ENCODE data around the gene IRF7.
A peak's percentile ranks its signal among the peaks of the same experiment; 100 is the strongest.
"Not testable (repeated sequence)": the region's sequence is repeated elsewhere in the genome, so short reads cannot be mapped to it uniquely, and the experiment has no call there.

IRF7 gene

DNA sequence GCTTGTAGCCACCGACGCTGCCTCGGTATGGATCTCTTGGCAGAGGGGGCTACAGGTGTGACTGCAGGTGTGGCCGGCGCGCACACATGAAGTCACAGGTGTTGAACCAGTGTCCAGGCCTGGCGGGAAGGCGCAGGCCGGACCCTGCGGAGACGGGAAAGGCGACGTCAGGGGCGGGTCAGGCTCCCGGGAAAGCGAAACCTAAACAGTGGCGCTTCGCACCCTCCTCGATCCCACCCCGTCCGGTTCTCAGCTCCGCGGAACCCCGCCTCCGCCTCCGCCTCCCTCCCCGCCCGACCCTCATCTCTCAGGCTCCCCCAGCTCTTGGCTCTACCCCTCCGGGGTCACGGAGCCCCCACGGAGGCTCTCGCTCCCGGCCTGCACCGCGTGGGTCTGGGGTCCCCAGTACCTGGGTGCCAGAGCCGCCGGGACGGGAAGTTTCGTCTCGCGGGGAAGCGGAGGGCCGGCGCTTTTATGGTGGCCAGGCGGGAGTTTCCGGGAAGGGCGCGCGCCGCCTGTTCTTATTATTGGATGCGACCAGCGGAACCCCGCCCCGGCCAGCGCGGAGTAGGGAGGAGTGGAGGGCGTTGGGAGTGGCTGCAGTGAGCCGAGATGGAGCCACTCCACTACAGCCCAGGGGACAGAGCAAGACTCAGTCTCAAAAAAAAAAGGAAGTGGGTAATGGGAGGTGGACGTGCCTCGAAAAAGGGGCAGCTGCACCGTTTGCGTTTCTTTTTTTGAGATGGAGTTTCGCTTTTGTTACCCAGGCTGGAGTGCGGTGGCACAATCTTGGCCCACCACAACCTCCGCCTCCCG lies at the start of gene IRF7:
Gene IRF7 (minus strand): TSS at position 447 of the 816 bp plus-strand sequence. CDS start 586 bp downstream, outside the sequence.
- peak; percentile 76 to 96 (median 82) for DNase-seq

DNA sequence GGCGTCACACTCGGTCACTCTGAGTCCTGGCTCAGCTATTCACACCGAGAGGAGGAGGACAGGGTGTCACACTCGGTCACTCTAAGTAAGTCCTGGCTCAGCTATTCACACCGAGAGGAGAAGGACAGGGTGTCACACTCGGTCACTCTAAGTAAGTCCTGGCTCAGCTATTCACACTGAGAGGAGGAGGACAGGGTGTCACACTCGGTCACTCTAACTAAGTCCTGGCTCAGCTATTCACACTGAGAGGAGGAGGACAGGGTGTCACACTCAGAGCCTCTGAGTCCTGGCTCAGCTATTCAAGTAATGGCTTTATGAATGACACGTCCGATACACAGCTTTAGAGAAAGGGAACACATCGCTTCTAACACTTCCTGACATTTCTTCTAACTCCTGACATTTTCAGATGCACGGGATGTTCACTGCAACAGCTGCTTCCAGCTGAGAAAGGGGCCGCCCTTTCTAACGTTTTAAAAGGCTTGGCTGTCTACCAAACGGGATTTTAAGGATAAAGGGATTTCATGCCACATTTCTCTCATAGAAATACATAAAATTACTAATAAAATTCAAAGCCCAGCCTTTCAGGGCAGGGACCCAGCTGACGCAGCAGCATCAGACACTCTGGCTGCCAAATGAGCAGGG lies 49.4 kb upstream of the IRF7 start:
- DNase-seq: no peak

DNA sequence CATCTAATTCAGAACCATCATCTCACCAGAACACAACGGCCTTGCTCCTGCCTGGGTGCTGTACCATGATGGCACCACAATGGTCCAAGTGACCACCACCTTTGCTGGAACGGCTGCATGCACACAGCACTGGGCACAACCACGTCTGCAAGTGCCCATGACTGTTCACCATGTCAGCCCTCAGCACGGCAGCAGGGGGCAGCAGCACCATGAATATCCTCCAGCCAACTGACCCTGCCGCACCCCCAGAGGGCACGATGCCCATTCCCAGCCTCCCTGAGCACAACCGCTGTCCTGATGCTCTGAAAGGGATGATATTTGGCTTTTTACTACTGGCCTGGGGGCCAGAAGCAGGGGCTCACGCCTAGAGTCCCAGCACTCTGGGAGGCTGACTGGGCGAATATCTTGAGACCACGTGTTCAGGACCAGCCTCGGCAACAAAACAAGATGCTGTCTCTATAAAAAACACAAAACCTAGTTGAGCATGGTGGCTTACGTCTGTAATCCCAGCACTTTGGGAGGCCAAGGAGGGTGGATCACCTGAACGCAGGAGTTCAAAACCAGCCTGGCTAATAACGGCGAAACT lies 47.0 kb upstream of the IRF7 start:
- peak; percentile 10 to 37 (median 10) for DNase-seq

DNA sequence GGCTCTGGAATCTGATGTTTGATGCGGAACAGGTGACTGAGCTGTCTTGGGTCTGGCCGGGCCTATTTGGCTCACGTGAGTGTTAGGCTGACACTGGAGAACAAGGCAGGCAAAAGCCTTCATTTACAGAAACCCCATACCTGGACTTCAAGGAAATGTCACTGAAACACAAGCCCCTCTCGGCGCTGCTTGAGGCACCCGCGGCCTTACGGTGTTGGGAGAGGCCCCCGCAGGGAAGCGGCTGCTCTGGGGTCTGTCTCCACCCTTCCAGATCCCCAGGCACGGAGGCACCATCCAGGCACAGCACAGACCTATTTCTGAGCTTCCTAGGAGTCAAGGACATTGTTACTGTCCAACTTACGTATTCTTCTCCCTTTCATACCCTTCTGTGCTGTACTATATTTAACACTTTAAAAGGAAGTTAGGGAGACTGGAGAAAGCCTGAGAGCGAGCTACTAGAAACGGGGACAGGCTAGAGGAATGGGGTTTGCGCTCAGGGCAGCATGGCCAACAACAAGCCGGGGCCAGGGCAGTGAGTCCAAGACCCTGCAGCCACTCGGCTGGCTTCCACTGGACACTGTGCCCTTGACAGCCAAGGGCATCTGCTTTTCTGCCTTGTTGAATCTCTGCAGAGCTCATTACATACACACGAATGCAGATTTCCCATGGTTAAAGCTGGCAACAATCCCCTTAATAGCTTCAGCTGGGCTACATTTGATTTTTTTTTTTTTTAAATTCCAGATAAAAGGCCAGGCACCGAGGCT lies 45.1 kb upstream of the IRF7 start:
- no peak for DNase-seq

DNA sequence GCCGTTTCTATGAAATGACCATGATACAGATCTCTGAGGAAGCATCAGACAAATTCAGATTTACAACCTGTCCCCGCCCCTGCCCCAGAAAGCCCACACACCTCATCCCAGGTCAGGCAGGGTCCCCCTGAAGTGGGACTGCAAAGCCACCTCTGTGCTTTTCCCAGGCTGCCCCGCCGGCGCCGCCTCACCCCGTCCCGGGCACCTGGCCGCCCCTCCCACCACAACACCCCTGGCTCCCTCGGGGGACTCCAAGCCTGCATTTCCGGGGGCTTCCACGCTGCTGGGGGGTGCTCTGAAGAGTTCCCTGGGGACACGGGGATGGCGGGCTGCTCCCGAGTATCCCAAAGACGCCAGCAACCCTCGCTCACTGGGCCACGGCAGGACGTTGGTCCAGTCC lies 44.5 kb upstream of the IRF7 start:
- DNase-seq: no peak

DNA sequence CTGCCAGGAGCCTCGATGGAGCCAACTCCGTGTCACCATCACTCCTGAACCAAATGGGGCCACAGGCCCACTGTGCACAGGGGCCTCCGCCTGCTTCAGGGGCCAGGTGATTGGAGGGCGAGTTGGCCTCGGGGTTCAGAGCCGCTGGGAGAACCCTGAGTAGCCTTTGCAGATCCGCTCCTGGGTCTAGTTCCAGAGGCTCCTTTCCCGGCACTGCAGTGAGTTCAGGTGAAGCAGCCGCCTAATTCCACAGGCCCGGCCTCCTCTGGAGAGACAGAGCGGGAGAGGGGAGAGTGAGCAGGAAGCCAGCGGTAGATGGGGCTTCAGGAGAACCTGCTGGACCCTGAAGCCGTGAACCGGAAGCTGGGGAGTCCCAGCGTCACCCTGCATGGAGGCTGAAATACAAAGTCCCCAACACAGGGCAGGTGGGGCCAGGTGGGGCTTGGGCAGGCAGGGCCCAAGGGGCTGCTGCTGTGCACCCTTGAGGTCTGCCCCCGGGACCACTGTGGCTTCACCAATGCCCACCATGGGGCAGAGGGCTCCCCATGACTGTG lies 43.9 kb upstream of the IRF7 start:
- no peak for DNase-seq

DNA sequence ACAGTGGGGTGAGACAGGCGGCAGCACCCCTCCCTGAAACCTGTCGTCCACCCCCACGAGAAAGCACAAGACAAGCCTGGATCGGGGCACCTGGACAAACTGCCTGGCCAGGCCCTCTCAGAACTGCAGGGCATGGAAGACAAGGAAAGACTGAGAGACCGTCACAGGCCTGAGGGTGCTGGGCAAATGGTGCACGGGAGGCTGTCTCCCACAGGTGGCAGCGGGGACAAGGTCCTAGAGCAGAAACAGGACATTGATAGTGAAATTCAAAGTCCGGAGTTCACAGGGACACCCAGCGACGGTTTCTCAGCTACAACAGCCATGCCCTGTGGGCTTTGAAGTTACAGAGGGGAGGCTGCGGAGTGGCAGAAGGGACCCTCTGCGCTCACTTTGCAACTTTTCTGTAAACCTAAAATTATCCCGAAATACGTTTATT lies 42.0 kb upstream of the IRF7 start:
- DNase-seq: no peak

DNA sequence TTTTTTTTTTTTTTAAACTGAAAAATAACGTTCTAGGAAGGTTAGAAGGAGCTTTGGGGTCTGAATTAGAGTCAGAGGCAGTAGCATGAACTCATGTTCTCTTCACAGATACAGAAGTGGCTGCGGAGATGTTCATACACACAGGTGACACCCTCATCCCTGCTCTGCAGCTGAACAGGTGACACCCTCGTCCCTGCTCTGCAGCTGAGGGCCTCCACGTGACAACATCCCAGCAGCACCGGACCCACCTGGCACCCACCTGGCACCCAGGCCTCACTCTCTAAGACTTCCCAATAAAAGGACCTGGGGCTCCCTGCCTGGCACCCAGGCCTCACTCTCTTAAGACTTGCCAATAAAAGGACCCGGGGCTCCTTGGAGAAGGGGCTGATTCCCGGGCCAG lies 41.1 kb upstream of the IRF7 start:
- no peak for DNase-seq

DNA sequence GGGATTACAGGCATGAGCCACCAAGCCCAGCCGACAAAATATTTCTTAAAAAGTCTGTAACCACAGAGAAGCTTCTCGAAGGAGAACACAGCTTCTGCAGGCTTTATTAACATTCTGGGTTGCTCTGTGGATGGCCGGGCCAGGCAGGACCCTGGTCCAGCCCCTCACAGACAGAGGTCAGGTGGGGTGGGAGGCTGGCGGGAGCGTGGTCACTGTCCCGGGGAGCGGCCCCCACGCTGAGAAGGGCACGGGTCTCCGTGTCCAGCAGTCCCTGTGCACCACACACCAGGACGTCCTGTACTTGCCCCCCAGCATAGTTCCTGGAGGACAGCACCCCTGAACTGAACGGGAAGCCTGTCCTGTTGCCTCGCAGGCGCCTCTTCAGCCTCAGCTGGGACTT lies 40.7 kb upstream of the IRF7 start:
- no peak for DNase-seq

DNA sequence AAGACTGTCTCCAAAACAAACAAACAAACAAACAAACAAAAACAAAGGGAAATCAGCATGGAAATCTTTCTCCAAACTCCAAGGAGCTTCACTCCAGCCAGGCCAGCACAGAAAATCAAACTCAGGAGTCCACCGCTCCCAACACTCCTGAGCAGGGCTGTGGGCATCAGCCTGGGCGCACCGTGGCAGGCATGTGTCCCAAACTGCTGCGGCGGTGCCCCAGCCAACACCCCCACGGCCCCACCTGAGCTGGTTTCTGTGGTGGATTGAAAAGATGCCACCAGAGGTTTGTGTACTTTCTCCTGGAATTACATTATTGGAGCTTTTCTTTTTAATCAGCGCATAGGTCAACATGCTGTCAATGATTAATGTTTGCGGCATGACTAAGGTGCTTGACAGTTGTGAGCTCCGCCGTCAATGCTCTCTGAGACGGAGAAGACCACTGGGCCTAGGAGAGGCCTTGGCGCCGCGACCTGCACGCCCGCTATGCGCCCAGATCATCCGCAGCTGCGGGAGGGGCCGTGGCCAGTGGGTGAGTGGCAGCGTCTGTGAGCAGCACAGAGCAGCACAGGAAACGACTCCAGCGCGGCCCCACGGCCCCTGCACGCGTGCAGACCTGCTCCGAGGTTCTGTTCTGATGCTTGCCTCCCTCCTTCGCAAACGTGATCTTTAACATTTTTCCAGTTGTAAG lies 39.4 kb upstream of the IRF7 start:
- no peak for DNase-seq

DNA sequence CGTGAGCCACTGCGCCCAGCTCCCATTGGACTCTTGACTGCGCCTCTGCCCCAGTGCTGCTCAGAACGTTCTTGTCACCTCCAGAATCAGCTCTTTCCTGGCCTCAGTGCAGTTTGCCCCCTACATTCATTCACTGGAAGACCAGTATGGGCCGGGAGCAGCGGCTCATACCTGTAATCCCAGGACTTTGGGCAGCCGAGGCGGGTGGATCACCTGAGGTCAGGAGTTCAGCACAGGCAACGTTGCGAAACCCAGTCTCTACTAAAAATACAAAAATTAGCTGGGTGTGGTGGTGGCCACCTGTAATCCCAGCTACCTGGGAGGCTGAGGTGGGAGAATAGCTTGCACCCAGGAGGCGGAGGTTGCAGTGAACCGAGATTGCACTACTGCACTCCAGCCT lies 38.7 kb upstream of the IRF7 start:
- DNase-seq: not testable (repeated sequence)

DNA sequence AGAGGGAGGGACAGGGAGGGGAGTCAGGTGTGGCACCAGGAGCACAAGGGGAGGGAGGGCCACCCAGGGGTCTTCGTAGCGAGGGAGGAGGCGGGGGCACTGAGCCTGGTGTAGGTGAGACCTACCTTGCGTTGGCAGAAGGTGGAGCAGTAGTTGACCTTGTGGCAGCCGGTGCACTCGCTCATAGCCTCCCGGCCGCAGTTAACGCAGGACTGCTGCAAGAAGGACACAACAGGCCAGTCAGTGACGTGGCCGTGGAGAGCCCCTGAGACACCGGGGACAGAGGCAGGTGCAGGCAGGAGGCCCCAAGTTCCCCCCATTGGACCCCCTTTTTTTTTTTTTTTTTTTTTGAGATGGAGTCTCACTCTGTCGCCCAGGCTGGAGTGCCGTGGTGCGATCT lies 38.1 kb upstream of the IRF7 start:
- DNase-seq: no peak

DNA sequence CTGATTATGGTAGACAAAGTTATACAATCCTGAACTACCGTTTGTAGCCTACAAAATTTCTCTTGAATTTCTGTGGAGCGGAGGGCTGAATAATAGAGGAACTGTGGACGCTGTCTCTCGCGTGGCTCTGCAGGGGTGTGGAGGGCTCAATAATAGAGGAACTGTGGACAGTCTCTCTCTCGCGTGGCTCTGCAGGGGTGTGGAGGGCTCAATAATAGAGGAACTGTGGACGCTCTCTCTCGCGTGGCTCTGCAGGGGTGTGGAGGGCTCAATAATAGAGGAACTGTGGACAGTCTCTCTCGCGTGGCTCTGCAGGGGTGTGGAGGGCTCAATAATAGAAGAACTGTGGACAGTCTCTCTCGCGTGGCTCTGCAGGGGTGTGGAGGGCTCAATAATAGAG lies 37.4 kb upstream of the IRF7 start:
- DNase-seq: not testable (repeated sequence)

DNA sequence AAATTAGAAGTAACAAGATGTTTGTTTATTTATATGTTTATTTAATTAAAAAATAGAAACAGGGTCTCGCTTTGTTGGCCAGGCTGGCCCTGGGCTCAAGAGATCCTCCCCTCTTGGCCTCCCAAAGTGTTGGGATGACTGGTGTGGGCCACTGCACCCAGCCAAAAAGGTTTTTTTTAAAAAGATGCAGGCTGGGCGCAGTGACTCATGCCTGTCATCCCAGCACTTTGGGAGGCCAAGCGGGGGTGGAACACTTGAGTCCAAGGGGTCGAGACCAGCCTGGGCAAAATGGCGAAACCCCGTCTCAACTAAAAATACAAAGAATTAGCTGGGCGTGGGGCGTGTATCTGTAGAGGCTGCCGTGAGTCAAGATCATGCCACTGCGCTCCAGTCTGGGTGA lies 34.7 kb upstream of the IRF7 start:
- DNase-seq: no peak

DNA sequence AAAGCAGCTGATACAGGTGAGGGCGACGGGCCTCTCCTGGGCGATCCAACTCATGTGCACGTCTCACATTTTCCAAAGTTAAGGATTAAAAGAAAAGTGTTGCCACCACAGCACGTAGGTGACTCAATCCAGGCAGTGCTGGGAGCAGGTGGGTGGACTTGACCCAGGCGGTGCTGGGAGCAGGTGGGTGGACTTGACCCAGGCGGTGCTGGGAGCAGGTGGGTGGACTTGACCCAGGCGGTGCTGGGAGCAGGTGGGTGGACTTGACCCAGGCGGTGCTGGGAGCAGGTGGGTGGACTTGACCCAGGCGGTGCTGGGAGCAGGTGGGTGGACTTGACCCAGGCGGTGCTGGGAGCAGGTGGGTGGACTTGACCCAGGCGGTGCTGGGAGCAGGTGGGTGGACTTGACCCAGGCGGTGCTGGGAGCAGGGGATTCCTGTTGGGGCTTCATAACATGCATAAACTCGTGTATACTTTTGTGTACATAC lies 32.0 kb upstream of the IRF7 start:
- not testable (repeated sequence) for DNase-seq

DNA sequence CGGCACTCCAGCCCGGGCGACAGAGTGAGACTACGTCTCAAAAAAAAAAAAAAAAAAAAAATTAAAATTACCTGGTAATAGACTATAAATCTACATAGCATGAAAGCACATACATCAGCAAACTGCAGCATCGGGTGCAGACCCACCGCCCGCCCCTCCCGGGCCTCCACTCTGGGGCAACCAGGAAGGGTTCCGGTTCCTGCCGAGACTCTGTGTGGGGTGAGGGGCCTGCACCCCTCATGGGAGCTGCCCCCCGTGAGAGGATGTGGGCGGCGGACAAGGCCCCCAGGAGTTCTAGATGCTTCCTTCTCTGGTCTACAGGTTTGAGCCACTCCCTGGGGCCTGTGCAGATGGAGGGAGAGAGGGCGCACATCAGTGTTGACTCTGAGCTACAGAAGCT lies 30.5 kb upstream of the IRF7 start:
- DNase-seq: no peak

DNA sequence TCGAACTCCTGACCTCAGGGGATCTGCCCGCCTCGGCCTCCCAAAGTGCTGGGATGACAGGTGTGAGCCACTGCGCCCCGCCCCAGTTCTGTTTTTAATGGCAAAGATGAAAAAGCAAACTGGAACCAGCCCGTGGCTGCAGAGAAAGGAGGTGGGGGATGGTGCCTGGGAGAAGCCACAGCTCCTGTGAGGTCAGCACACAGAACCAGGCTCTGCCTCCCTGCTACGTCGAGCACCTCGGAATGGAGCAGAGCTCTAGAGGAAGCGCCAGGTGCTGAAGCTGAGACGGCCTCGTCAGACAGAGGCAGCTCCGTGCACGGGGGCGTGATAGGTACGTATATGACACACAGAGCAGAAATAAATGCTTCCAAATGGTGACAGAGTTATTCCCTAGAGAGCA lies 29.8 kb upstream of the IRF7 start:
- peak in 1 of 3 experiments; percentile 19 for DNase-seq

DNA sequence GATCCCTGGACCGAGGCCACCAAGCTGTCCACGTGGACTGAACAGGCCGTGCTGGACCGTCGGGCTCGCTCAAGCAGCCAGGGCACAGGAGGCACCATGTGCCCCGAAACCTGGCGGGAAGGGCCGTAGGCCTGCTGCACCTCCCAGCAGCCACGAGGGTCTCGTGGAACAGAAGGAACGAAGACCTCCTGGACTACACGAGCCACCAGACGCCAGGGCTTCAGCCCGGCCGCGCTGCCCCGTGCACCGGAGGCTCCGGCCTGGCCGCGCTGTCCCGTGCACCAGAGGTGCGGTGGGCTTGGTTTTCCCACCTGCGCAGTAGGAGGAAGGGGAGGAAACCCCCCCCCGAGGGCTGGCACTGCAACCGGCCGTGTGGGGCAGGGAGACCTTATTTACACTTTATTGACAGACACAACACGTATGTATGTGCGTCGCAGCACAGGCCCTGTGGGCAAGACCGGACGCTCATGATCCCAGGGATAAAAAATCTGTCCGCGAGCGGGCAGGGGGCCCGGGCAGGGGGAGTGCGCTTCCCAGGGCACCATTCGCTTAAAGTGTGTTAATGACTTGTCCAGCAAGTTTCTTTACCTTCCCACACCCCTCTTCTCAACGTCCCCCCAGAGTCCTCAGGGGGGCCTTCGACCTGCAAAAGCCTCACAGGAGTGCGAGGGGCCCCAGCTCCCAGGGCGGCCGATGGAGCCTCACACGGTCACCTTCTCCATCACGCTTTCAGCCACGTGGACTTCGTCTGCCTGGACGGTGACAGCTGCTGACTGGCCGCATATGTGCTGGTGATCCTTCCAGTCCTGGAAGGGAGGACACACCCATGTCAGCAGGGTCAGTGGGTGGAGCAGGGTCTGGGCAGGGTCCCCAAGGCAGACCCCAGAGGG lies 28.3 kb upstream of the IRF7 start:
- DNase-seq: no peak

DNA sequence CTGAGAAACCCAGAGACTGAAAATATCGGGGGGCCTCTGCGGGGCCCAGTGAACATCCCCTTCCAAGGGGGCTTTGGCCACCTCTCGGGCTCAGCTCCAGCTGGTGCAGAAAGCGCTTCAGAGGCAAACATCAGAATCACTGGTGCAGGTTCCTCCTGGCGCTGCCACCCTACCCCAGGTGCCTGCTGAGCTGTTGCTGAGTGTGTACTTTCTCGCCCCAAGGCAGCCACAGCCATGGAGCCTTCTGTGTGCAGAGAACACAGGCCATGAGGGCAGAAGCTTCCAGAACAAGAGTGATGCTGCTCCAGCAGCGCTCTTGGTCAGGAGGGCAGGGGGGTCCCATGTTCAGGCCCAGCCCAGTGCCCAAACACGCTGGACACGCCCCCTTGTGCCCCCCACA lies 27.6 kb upstream of the IRF7 start:
- no peak for DNase-seq

DNA sequence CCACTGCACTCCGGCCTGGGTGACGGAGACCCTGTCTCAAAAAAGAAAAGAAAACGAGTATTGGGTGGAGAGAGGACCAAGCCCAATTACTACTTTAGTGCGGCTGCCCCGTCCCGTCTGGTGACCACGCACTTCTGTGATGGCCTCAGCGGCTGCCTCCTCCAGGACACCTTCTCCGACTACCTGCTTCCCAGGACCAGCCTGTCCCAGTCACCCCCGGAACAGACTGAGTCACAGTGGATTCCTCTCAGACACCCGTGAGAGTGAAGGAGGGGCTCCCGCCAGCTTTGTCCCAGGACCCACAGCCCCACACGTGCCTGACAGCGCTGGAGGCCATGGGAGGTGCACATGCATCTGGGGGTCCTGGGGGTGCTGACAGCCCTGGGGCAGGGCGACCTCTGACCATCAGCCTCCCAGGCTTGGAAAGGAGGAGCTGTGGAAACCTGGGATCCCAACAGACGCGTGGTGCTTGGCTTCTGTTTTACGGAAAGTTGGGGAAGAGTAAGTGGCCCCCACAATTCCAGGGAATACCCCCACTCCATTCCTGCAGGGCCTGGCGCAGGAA lies 26.1 kb upstream of the IRF7 start:
- no peak for DNase-seq

Measured in NCI-H1417 (cell line).